DOHH2 (cell line): ENCODE measurements around the gene PRSS56.

ENCODE experiments used
- H3F3A ChIP-seq: fragments of 200-600 bp; sonication (generic), shearing (Covaris generic); 2 replicates; pipeline ENCODE4 v1.6.0; 2016; ENCODE audit warnings: antibody characterized with exemption, mild to moderate bottlenecking; ENCODE audit not compliant: control insufficient read depth, insufficient read depth
- H3K27ac ChIP-seq: fragments of 200-600 bp; sonication (generic); 2 replicates; pipeline ENCODE4 v1.5.1; 2014; ENCODE audit warnings: low read depth, mild to moderate bottlenecking, low read length, moderate library complexity
- H3K27me3 ChIP-seq: fragments of 200-600 bp; sonication (generic); 2 replicates; pipeline ENCODE4 v1.6.1; 2014; ENCODE audit warnings: mild to moderate bottlenecking, low read length, mixed read lengths; ENCODE audit not compliant: control insufficient read depth
- H3K36me3 ChIP-seq: fragments of 200-600 bp; sonication (generic); 2 replicates; pipeline ENCODE4 v1.6.1; 2014; ENCODE audit warnings: mild to moderate bottlenecking, low read length, moderate library complexity, mixed read lengths; ENCODE audit not compliant: control insufficient read depth
- H3K4me1 ChIP-seq: fragments of 200-600 bp; sonication (generic); 2 replicates; pipeline ENCODE4 v1.6.1; 2014; ENCODE audit warnings: mild to moderate bottlenecking, low read length, mixed read lengths; ENCODE audit not compliant: control insufficient read depth
- H3K4me2 ChIP-seq: fragments of 200-600 bp; sonication (generic); 2 replicates; pipeline ENCODE4 v1.6.0; 2014; ENCODE audit warnings: mild to moderate bottlenecking, low read length, moderate library complexity
- H3K4me3 ChIP-seq: fragments of 200-600 bp; sonication (generic); 2 replicates; pipeline ENCODE4 v1.5.1; 2014; ENCODE audit warnings: mild to moderate bottlenecking, low read length, mixed read lengths
- H3K79me2 ChIP-seq: fragments of 200-600 bp; sonication (generic); 2 replicates; pipeline ENCODE4 v1.6.1; 2014; ENCODE audit warnings: mild to moderate bottlenecking, low read length, mixed read lengths; ENCODE audit not compliant: control insufficient read depth
- H3K9me2 ChIP-seq: fragments of 200-600 bp; sonication (generic); replicated peaks from 2 replicates; pipeline ENCODE4 v1.6.1; 2014; ENCODE audit warnings: mild to moderate bottlenecking, low read length, mixed read lengths; ENCODE audit not compliant: control insufficient read depth
- H3K9me3 ChIP-seq: fragments of 200-600 bp; sonication (generic); 2 replicates; pipeline ENCODE4 v1.6.1; 2014; ENCODE audit warnings: antibody characterized with exemption, low read length, mixed read lengths; ENCODE audit not compliant: control insufficient read depth, insufficient read depth
- H4K20me1 ChIP-seq: fragments of 200-600 bp; sonication (generic); 2 replicates; pipeline ENCODE4 v1.6.0; 2014; ENCODE audit warnings: low read depth, mild to moderate bottlenecking, antibody characterized with exemption, low read length, moderate library complexity; ENCODE audit not compliant: control insufficient read depth, insufficient read depth
- EZH2phosphoT487 ChIP-seq: fragments of 200-600 bp; sonication (generic); IDR thresholded peaks from 2 replicates; pipeline ENCODE4 v1.6.1; 2017; ENCODE audit warnings: borderline replicate concordance, mild to moderate bottlenecking, antibody characterized with exemption, low read length, moderate library complexity, mixed read lengths
- TF ChIP-seq, protein P1 (sequence below): fragments of 200-600 bp; sonication (generic); IDR thresholded peaks from one replicate; pipeline ENCODE4 v1.5.1; 2014; ENCODE audit warnings: antibody characterized with exemption, mild to moderate bottlenecking, low read depth, low read length; ENCODE audit not compliant: poor library complexity, severe bottlenecking

The PRSS56 gene

GRCh38 chr2:232542715-232543467 is 22.7 kb downstream of the PRSS56 start:
- TF ChIP-seq EZH2phosphoT487: no peak
- TF ChIP-seq, protein P1, sequence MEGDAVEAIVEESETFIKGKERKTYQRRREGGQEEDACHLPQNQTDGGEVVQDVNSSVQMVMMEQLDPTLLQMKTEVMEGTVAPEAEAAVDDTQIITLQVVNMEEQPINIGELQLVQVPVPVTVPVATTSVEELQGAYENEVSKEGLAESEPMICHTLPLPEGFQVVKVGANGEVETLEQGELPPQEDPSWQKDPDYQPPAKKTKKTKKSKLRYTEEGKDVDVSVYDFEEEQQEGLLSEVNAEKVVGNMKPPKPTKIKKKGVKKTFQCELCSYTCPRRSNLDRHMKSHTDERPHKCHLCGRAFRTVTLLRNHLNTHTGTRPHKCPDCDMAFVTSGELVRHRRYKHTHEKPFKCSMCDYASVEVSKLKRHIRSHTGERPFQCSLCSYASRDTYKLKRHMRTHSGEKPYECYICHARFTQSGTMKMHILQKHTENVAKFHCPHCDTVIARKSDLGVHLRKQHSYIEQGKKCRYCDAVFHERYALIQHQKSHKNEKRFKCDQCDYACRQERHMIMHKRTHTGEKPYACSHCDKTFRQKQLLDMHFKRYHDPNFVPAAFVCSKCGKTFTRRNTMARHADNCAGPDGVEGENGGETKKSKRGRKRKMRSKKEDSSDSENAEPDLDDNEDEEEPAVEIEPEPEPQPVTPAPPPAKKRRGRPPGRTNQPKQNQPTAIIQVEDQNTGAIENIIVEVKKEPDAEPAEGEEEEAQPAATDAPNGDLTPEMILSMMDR: no peak
- H4K20me1 ChIP-seq: peaks cover 3% of the 10 kb centered on the region; the same call in 1 of the 2 replicates
- no peaks in the 10 kb centered on the region for H3K9me2 ChIP-seq

DNA sequence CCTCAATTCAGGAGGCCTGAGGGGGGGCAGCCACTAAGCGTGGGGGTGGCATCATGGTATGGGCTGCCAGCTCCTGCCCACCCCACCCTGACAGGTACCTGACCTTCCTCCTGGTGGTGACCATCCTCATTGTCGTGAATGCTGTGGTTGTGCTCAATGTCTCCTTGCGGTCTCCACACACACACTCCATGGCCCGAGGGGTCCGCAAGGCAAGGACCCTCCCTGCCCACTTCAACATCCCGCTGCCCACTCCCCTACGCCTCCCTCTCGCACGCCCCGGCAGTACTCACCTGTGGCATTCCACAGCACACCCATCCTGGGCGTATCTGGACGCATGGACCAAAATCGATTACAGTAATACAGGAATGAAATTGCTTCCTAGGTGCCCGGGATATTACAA is 23.3 kb downstream of the PRSS56 start:
- Histone ChIP-seq H3F3A (no peaks in the 10 kb centered on the region), H3K27me3 (no peaks in the 10 kb centered on the region), H3K27ac (no peak overlapping the region), H3K9me3 (no peaks in the 10 kb centered on the region), H3K4me2 (no peak overlapping the region), H3K4me1 (peaks cover 17% of the 10 kb centered on the region; the same call in 1 of the 2 replicates), H3K9me2 (no peaks in the 10 kb centered on the region), H3K79me2 (peaks cover 33% of the 10 kb centered on the region), H3K4me3 (no peak overlapping the region), H3K36me3 (peaks cover 31% of the 10 kb centered on the region), H4K20me1 (peaks cover 3% of the 10 kb centered on the region; the same call in 1 of the 2 replicates)
- no peak for TF ChIP-seq EZH2phosphoT487
- TF ChIP-seq, protein P1: no peak

More at GRCh38 chr2:232542715-232543467, 22.7 kb downstream of the PRSS56 start:
- Histone ChIP-seq H3K4me3 (no peak overlapping the region), H3K36me3 (peaks cover 25% of the 10 kb centered on the region), H3K4me1 (peaks cover 15% of the 10 kb centered on the region; the same call in 1 of the 2 replicates), H3K79me2 (peaks cover 27% of the 10 kb centered on the region), H3K9me3 (no peaks in the 10 kb centered on the region), H3K27me3 (no peaks in the 10 kb centered on the region), H3K4me2 (no peak overlapping the region), H3K27ac (no peak overlapping the region), H3F3A (no peaks in the 10 kb centered on the region)

GRCh38 chr2:232543928-232544631 is 23.9 kb downstream of the PRSS56 start:
- H3K9me3 ChIP-seq: no peaks in the 10 kb centered on the region

More at GRCh38 chr2:232543928-232544631, 23.9 kb downstream of the PRSS56 start:
- H3K4me3 ChIP-seq: no peak overlapping the region
- peaks cover 35% of the 10 kb centered on the region for H3K36me3 ChIP-seq
- TF ChIP-seq, protein P1: no peak
- TF ChIP-seq EZH2phosphoT487: no peak
- peaks cover 15% of the 10 kb centered on the region for H3K4me1 ChIP-seq
- no peaks in the 10 kb centered on the region for H3F3A ChIP-seq
- no peaks in the 10 kb centered on the region for H3K9me2 ChIP-seq
- H3K27ac ChIP-seq: no peak overlapping the region
- H3K79me2 ChIP-seq: peaks cover 38% of the 10 kb centered on the region
- H4K20me1 ChIP-seq: peaks cover 3% of the 10 kb centered on the region; the same call in 1 of the 2 replicates
- H3K4me2 ChIP-seq: no peak overlapping the region
- no peaks in the 10 kb centered on the region for H3K27me3 ChIP-seq
